Measurements from ENCODE around the gene TP53RK.

DNA sequence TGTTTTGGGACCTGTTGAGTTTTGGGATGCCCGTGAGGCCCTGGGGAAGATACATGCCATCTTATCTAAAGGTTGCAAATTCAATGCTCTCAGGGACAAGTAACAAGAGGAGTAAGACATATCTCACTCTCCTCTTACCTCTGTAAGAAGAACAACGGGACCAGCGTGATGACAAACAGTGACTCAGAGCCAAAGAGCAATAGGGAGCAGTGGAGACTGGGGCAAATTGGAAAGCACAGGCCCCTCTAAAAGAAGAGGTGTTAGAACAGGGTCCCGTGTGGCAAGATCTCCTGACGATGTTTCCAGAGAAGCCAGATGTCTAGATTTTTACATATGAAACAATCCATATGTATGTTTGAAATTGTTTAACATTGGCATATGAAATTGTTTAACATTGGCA is 11.6 kb downstream of the TP53RK start:
- TF ChIP-seq GATA2 (IDR thresholded peaks at IDR 0.05; ENCODE audit: low read depth, low read length) (no peak), GATA3 (IDR thresholded peaks at IDR 0.05; ENCODE audit: low read depth, low read length) (no peak)

Data from SH-SY5Y (cell line).